Measurements from ENCODE around the gene AK2.
"Not testable (repeated sequence)": the region's sequence is repeated elsewhere in the genome, so short reads cannot be mapped to it uniquely, and the experiment has no call there.

AK2 gene

GRCh38 chr1:33031506-33031905 is 5.2 kb downstream of the AK2 start:
- no peak overlapping the region for H3K4me3 ChIP-seq (ENCODE audit: low read depth, low read length)
- TF ChIP-seq CTCF (IDR thresholded peaks at IDR 0.05; ENCODE audit: low read depth, low read length, missing control alignments): no peak
- DNase-seq (ENCODE audit: low read depth): no peak

GRCh38 chr1:33030575-33030974 is 6.1 kb downstream of the AK2 start:
- no peak for TF ChIP-seq CTCF (IDR thresholded peaks at IDR 0.05; ENCODE audit: low read depth, low read length, missing control alignments)
- no peak for DNase-seq (ENCODE audit: low read depth)

GRCh38 chr1:33029921-33030320 is 6.8 kb downstream of the AK2 start:
- DNase-seq (ENCODE audit: low read depth): no peak
- no peak overlapping the region for H3K4me3 ChIP-seq (ENCODE audit: low read depth, low read length)
- no peak for TF ChIP-seq CTCF (IDR thresholded peaks at IDR 0.05; ENCODE audit: low read depth, low read length, missing control alignments)

More at GRCh38 chr1:33030575-33030974, 6.1 kb downstream of the AK2 start:
- no peak overlapping the region for H3K4me3 ChIP-seq (ENCODE audit: low read depth, low read length)

- H3K4me3 ChIP-seq (ENCODE audit: low read depth, low read length): no peak overlapping the region
- DNase-seq (ENCODE audit: low read depth): no peak
- TF ChIP-seq CTCF (IDR thresholded peaks at IDR 0.05; ENCODE audit: low read depth, low read length, missing control alignments): no peak
These were observed 7.5 kb downstream of the AK2 start for GRCh38 chr1:33029209-33029608.

- TF ChIP-seq CTCF (IDR thresholded peaks at IDR 0.05; ENCODE audit: low read depth, low read length, missing control alignments): no peak
- no peak overlapping the region for H3K4me3 ChIP-seq (ENCODE audit: low read depth, low read length)
- no peak for DNase-seq (ENCODE audit: low read depth)
These were observed 10.9 kb downstream of the AK2 start for GRCh38 chr1:33025761-33026160.

GRCh38 chr1:33025180-33025569 is 11.5 kb downstream of the AK2 start:
- no peak for TF ChIP-seq CTCF (IDR thresholded peaks at IDR 0.05; ENCODE audit: low read depth, low read length, missing control alignments)
- DNase-seq (ENCODE audit: low read depth): no peak
- H3K4me3 ChIP-seq (ENCODE audit: low read depth, low read length): no peak overlapping the region

- not testable (repeated sequence) for DNase-seq (ENCODE audit: low read depth); H3K4me3 ChIP-seq (ENCODE audit: low read depth, low read length)
These were observed 12.1 kb downstream of the AK2 start for GRCh38 chr1:33024430-33025179.

All from GM12864 (cell line).